AG09309 (cell line): ENCODE results near the gene CEP131.

Experiments used
- DNase-seq: peaks from one replicate; pipeline ENCODE4 v3.0.0-alpha.2; 2010; ENCODE audit warnings: low read depth
- H3K4me3 ChIP-seq: 2 replicates; pipeline ENCODE4 v1.5.1; 2011; ENCODE audit warnings: mild to moderate bottlenecking, low read depth, low read length, moderate library complexity; ENCODE audit not compliant: control insufficient read depth
- TF ChIP-seq, protein P1 (sequence below): IDR thresholded peaks from 2 replicates; pipeline ENCODE4 v1.5.1; 2011; ENCODE audit warnings: mild to moderate bottlenecking, low read depth, low read length, inconsistent platforms; ENCODE audit not compliant: insufficient read depth, control insufficient read depth; ENCODE audit errors: missing control alignments

The CEP131 gene

DNA sequence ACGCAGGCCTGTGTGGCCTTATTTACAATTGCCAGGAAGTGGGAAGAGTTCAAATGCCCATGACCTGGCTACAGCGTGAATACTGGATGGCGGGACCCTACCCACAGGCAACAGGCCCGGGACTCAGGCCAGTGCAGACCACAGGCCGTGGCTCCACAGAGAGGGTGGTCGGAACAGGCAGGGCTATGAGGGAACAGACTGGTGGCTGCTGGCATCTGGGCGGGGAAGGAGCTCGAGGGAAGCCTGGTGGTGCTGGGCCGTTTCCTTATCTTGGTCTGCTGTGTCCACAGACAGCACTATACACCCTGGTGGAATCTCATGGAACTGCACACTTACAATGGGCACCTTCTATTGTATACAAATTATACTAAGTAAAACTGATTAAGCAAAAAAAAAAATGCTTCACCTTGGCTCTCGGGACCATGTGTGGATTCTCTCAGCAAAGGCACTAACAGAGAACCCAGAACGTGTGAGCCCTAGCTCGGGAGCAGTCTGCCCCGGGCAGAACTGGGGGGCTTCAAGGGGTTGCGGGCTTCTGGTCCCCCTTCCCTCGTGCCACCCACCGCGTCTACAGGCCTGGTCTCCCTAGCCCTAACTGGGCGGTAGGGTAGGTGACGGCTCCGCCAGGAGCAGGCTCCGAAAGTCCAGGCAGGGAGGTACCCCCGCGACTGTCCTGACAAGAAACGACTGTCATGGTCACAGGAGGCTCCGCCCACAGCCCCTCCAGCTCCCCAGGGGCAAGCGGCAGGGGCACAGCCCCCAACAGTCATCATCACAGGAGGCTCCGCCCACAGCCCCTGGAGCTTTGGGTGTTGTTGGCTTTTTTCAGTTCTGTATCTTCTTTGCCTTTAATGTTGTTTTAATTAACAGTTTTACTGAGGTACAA is 21.8 kb downstream of the CEP131 start:
- TF ChIP-seq, protein P1, sequence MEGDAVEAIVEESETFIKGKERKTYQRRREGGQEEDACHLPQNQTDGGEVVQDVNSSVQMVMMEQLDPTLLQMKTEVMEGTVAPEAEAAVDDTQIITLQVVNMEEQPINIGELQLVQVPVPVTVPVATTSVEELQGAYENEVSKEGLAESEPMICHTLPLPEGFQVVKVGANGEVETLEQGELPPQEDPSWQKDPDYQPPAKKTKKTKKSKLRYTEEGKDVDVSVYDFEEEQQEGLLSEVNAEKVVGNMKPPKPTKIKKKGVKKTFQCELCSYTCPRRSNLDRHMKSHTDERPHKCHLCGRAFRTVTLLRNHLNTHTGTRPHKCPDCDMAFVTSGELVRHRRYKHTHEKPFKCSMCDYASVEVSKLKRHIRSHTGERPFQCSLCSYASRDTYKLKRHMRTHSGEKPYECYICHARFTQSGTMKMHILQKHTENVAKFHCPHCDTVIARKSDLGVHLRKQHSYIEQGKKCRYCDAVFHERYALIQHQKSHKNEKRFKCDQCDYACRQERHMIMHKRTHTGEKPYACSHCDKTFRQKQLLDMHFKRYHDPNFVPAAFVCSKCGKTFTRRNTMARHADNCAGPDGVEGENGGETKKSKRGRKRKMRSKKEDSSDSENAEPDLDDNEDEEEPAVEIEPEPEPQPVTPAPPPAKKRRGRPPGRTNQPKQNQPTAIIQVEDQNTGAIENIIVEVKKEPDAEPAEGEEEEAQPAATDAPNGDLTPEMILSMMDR: peak; percentile 69
- peak; percentile 49 for DNase-seq
- H3K4me3 ChIP-seq: no peak overlapping the region

DNA sequence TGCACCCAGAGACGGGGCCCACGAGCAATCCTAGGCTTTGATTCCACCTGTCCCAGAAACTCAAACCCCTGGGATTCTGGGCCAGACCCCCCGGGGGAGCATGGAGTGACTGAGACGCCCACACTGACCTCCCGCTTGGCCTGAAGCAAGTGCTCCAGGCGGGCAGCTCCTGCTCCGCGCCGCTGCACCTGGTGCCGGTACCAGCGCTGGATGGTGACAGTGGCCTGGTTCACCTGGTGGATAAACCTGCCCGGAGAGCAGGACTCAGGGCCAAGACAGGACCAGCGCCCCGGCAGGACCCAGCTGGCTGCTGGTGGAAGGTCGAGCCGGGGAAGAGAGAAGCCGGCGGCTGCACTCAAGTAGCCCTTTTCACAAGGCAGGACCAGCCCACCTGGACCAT is 22.6 kb downstream of the CEP131 start:
- TF ChIP-seq, protein P1: no peak
- no peak for DNase-seq
- no peak overlapping the region for H3K4me3 ChIP-seq

DNA sequence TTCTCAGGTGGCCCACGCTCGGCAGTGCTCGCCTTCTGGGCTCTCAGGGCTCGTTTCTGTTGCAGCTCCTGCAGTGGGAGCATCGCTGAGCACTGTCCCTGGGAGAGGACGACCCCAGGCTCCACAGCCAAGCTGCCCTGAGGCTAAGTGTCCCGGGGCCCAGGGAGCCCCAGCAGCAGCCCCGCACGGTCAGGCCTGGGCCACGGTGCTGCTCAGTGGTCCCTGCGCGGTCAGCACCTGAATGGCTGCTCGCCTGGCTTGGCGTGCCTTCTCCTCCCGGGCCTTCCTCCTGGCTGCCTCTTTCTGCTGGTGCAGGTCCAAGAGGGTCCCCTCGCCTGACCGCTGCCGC is 23.3 kb downstream of the CEP131 start:
- TF ChIP-seq, protein P1: no peak
- DNase-seq: no peak

DNA sequence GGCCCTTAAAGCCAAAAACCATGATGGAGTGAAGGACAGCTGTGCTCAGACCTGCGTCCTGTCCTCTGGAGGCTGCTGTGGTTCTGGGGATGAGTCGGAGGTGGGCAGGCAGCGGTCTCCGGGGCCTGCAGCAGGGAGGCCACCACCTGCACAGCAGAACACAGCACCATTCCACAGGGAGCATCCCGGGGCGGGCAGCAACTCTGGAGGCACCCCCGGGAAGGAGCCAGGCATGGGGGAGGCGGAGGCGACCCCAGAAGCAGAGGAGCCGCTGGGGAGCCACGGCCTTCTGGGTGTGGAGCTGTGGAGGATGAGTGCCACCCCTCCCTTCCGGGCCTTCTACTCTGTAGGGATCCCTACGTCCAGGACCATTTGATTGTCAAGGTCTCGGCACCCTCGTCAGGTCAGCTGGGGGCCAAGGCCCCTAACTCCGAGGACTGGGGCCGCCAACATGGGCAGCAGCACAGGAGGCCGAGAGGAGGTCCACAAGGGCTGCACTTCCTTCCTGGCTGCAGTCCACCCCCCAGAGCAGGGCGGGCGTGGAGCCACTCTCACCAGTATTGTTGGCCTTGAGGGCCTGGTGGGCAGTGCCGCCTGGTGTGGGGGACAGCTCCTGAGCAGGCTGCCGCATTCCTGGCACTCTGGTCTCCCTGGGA is 23.8 kb downstream of the CEP131 start:
- DNase-seq: no peak
- TF ChIP-seq, protein P1: no peak

More for the DNA sequence above, 23.3 kb downstream of the CEP131 start:
- H3K4me3 ChIP-seq: no peak overlapping the region

DNA sequence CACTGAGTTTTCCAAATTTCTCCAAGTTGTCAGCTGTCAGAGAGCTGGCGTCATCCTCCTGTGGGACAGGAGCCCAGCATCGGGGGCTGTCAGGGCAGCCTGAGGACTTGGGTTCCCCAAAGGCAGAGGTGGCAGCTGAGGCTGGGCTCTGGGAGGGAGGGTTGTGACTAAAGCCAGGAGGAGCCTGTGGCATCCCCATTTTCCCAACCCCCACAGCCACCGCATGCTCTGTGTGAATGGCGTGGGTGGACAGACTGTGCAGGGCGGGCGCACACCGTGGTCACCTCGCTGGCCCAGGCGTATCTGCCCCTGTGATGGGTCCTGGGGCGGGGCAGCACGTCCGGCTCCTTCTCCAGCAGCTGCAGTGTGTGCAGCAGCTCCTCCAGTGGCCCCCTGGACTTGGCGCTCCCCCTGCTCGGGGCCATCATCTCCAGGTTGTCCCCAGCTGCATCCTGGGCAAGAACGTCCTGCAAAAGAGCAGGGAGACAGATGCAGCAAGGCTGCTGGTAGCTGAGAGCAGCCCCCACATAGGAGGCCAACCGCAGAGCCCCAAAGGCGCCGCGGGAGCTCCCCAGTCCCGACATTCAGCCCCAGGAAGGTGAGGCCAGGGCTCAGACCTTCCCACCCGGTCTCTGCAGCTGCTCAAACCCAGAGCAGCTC is 24.8 kb downstream of the CEP131 start:
- DNase-seq: no peak
- TF ChIP-seq, protein P1: no peak
- no peak overlapping the region for H3K4me3 ChIP-seq

More for the DNA sequence above, 23.8 kb downstream of the CEP131 start:
- no peak overlapping the region for H3K4me3 ChIP-seq

DNA sequence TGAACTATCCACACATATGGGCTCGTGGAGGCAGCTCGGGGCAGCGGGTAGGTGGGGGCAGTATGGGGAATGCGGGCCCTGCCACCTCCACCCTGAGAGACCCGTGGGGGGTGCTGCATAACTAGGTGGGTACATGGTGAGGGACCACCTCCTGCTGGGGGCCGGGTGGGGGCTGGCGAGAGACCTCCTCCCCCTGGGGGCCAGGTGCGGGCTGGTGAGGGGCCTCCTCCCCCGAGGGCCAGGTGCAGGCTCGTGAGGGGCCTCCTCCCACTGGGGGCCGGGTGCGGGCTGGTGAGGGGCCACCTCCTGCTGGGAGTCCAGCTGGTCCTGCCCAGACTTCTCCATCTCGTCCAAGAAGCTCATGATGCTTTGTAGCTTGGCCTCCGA is 25.4 kb downstream of the CEP131 start:
- TF ChIP-seq, protein P1: no peak
- no peak for DNase-seq
- H3K4me3 ChIP-seq: no peak overlapping the region
